Measurements from ENCODE around the gene GTSF1L. TPM values are rescaled to one million over a fixed set of nuclear protein-coding genes. Genes with fewer than 3 reads are reported as not detected.
"Not testable (repeated sequence)": the region's sequence is repeated elsewhere in the genome, so short reads cannot be mapped to it uniquely, and the experiment has no call there.

GTSF1L gene
- total RNA-seq, 1 donor from 2014 or later = not detected

DNA sequence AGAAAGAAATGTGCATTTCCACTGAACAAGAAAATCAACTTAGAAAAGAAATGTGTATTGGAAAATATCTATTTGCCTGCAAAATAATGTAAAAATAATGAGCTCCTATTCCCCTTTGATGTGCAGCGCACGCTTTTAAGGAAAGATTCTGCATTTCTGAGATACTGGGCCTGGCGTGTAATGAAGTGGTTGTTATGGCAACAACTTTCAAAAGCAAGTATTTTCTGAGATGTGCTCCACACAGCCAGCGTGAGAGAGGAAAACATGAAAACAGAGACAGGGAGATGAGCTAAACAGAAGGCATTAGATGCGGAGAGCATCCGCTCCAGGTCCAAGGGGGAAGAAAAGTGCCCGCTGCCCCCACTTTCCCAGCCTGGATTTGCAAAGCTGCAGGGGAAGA, 39.1 kb upstream of the GTSF1L start:
- no peaks in the 10 kb centered on the region for H3K36me3 Mint-ChIP-seq
- H3K36me3 ChIP-seq = no peaks in the 10 kb centered on the region
- H3K4me2 ChIP-seq = peak overlapping the region; percentile 31
- TF ChIP-seq EZH2 (IDR thresholded peaks at IDR 0.05) = no peak
- no peak for TF ChIP-seq EZH2phosphoT487 (IDR thresholded peaks at IDR 0.05)
- TF ChIP-seq, protein P1, sequence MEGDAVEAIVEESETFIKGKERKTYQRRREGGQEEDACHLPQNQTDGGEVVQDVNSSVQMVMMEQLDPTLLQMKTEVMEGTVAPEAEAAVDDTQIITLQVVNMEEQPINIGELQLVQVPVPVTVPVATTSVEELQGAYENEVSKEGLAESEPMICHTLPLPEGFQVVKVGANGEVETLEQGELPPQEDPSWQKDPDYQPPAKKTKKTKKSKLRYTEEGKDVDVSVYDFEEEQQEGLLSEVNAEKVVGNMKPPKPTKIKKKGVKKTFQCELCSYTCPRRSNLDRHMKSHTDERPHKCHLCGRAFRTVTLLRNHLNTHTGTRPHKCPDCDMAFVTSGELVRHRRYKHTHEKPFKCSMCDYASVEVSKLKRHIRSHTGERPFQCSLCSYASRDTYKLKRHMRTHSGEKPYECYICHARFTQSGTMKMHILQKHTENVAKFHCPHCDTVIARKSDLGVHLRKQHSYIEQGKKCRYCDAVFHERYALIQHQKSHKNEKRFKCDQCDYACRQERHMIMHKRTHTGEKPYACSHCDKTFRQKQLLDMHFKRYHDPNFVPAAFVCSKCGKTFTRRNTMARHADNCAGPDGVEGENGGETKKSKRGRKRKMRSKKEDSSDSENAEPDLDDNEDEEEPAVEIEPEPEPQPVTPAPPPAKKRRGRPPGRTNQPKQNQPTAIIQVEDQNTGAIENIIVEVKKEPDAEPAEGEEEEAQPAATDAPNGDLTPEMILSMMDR (IDR thresholded peaks at IDR 0.05) = no peak
- H3K4me1 ChIP-seq = peaks cover 12% of the 10 kb centered on the region
- no peaks in the 10 kb centered on the region for H4K20me1 ChIP-seq (ENCODE audit: low read depth)
- peak overlapping the region; percentile 45 for H2AFZ ChIP-seq (replicated peaks)
- H3K9ac ChIP-seq = no peak overlapping the region
- H3K27me3 Mint-ChIP-seq (ENCODE audit: insufficient read depth, low read depth) = peaks cover 2% of the 10 kb centered on the region
- no peaks in the 10 kb centered on the region for H3K27me3 ChIP-seq
- no peaks in the 10 kb centered on the region for H3K9me3 Mint-ChIP-seq
- no peaks in the 10 kb centered on the region for H3K79me2 ChIP-seq (ENCODE audit: low read depth)
- H3F3A ChIP-seq (ENCODE audit: low read depth) = no peaks in the 10 kb centered on the region
- H3K27ac ChIP-seq = no peak overlapping the region
- no peak overlapping the region for H3K4me3 ChIP-seq
- DNase-seq (ENCODE audit: low spot score) = no peak
- peaks cover 57% of the 10 kb centered on the region for H3K4me1 Mint-ChIP-seq
- H3K9me3 ChIP-seq (ENCODE audit: low read depth) = no peaks in the 10 kb centered on the region
- peak overlapping the region; percentile 54 for H3K4me3 Mint-ChIP-seq
- peak overlapping the region; percentile 80 for H3K27ac Mint-ChIP-seq

GRCh38 chr20:43762911-43763310, 36.1 kb upstream of the GTSF1L start:
- Histone ChIP-seq H3K9me3 (ENCODE audit: low read depth) (no peaks in the 10 kb centered on the region), H3K4me1 (peaks cover 12% of the 10 kb centered on the region), H3K4me2 (no peak overlapping the region), H3F3A (ENCODE audit: low read depth) (no peaks in the 10 kb centered on the region), H3K9ac (no peak overlapping the region), H3K27me3 (no peaks in the 10 kb centered on the region), H3K27ac (no peak overlapping the region), H3K79me2 (ENCODE audit: low read depth) (no peaks in the 10 kb centered on the region), H3K4me3 (no peak overlapping the region), H2AFZ (replicated peaks) (no peak overlapping the region), H3K36me3 (no peaks in the 10 kb centered on the region), H4K20me1 (ENCODE audit: low read depth) (no peaks in the 10 kb centered on the region)
- no peaks in the 10 kb centered on the region for H3K9me3 Mint-ChIP-seq
- H3K27me3 Mint-ChIP-seq (ENCODE audit: insufficient read depth, low read depth) = peaks cover 2% of the 10 kb centered on the region
- peak overlapping the region; percentile 59 for H3K27ac Mint-ChIP-seq
- no peak overlapping the region for H3K4me3 Mint-ChIP-seq
- H3K36me3 Mint-ChIP-seq = no peaks in the 10 kb centered on the region
- peaks cover 50% of the 10 kb centered on the region for H3K4me1 Mint-ChIP-seq
- TF ChIP-seq EZH2 (IDR thresholded peaks at IDR 0.05) (no peak), EZH2phosphoT487 (IDR thresholded peaks at IDR 0.05) (no peak)
- TF ChIP-seq, protein P1 (IDR thresholded peaks at IDR 0.05) = no peak
- no peak for DNase-seq (ENCODE audit: low spot score)

- TF ChIP-seq EZH2 (IDR thresholded peaks at IDR 0.05) = no peak
- TF ChIP-seq, protein P1 (IDR thresholded peaks at IDR 0.05) = no peak
- no peak for TF ChIP-seq EZH2phosphoT487 (IDR thresholded peaks at IDR 0.05)
- peak overlapping the region; percentile 62 for H3K27ac Mint-ChIP-seq
- peaks cover under 1% of the 10 kb centered on the region for H3K27me3 Mint-ChIP-seq (ENCODE audit: insufficient read depth, low read depth)
- Histone ChIP-seq H3F3A (ENCODE audit: low read depth) (no peaks in the 10 kb centered on the region), H3K27me3 (no peaks in the 10 kb centered on the region), H2AFZ (replicated peaks) (no peak overlapping the region), H3K9me3 (ENCODE audit: low read depth) (no peaks in the 10 kb centered on the region), H3K4me2 (no peak overlapping the region), H3K9ac (no peak overlapping the region), H3K4me1 (peaks cover 12% of the 10 kb centered on the region), H3K4me3 (no peak overlapping the region), H4K20me1 (ENCODE audit: low read depth) (no peaks in the 10 kb centered on the region), H3K36me3 (no peaks in the 10 kb centered on the region), H3K27ac (no peak overlapping the region), H3K79me2 (ENCODE audit: low read depth) (no peaks in the 10 kb centered on the region)
- peaks cover 39% of the 10 kb centered on the region for H3K4me1 Mint-ChIP-seq
- no peaks in the 10 kb centered on the region for H3K9me3 Mint-ChIP-seq
- H3K36me3 Mint-ChIP-seq = no peaks in the 10 kb centered on the region
- H3K4me3 Mint-ChIP-seq = no peak overlapping the region
- DNase-seq (ENCODE audit: low spot score) = no peak
These were observed 34.9 kb upstream of the GTSF1L start for GRCh38 chr20:43761386-43762340.

DNA sequence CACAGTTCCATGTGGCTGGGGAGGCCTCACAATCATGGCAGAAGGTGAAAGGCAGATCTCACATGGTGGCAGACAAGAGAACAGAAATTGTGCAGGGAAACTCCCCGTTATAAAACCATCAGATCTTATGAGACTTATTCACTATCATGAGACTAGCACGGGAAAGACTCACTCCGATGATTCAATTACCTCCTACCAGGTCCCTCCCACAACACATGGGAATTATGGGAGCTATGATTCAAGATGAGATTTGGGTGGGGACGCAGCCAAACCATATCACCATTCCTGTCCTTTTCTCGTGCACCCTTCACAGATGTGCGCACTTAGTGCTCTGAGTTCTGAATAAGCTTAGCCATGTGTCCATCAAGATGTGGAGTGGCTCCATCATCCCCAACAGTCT, 31.1 kb upstream of the GTSF1L start:
- not testable (repeated sequence) for H3K27me3 ChIP-seq; H3K27ac ChIP-seq; H3K4me3 Mint-ChIP-seq; H3K4me3 ChIP-seq; H3K27me3 Mint-ChIP-seq (ENCODE audit: insufficient read depth, low read depth); H3K79me2 ChIP-seq (ENCODE audit: low read depth); H3F3A ChIP-seq (ENCODE audit: low read depth); H3K36me3 ChIP-seq; H3K9me3 Mint-ChIP-seq; H2AFZ ChIP-seq (replicated peaks); DNase-seq (ENCODE audit: low spot score); H3K9me3 ChIP-seq (ENCODE audit: low read depth); H3K9ac ChIP-seq; H3K36me3 Mint-ChIP-seq; H3K27ac Mint-ChIP-seq; H3K4me2 ChIP-seq; H3K4me1 ChIP-seq; H4K20me1 ChIP-seq (ENCODE audit: low read depth)
- peaks cover 18% of the 10 kb centered on the region for H3K4me1 Mint-ChIP-seq

Measured in neural progenitor cell (in vitro differentiated cells).